BJ (cell line): ENCODE results near the gene DIP2C. TPM values are rescaled to one million over a fixed set of nuclear protein-coding genes. Genes with fewer than 3 reads are reported as not detected.

Experiments
- CTCF ChIA-PET: fragments of 350-600 bp; formaldehyde crosslinking; extraction: SDS; loops from one replicate; lab custom pipeline; 2021; ENCODE audit warnings: antibody characterized with exemption, inconsistent platforms; lab: Yijun Ruan, JAX
- POLR2A ChIA-PET: fragments of 300-600 bp; sonication (Branson Sonifier 250); formaldehyde crosslinking; extraction: SDS; loops from one replicate; lab custom pipeline; 2021; ENCODE audit warnings: antibody characterized with exemption; lab: Charles Lee
- DNase-seq: peaks from one replicate; pipeline ENCODE4 v3.0.0-alpha.2; 2011; ENCODE audit warnings: low read depth
- H3K27me3 ChIP-seq: 2 replicates; pipeline ENCODE4 v1.6.0; 2011; ENCODE audit warnings: low read length; ENCODE audit not compliant: control insufficient read depth, insufficient read depth
- H3K36me3 ChIP-seq: 2 replicates; pipeline ENCODE4 v1.5.1; 2011; ENCODE audit warnings: low read length; ENCODE audit not compliant: control insufficient read depth, insufficient read depth
- H3K4me3 ChIP-seq: 2 replicates; pipeline ENCODE4 v1.5.1; 2011; ENCODE audit warnings: low read depth, mild to moderate bottlenecking, control low read depth, low read length
- polyA plus RNA-seq: library from polyadenylated mRNA; depleted of rRNA; stranded (reverse); fragments of >200 nt; gene quantifications from 2 replicates; pipeline ENCODE4 v1.2.3, GENCODE V29; 2011
- TF ChIP-seq, protein P1 (sequence below): IDR thresholded peaks from 2 replicates; pipeline ENCODE4 v1.5.1; 2011; ENCODE audit warnings: low read depth, mild to moderate bottlenecking, control low read depth, inconsistent platforms, low read length, moderate library complexity; ENCODE audit not compliant: insufficient read depth

Gene DIP2C
- polyA plus RNA-seq, 1 experiment: 9.3 TPM

GRCh38 chr10:624312-624604, 65.2 kb downstream of the DIP2C start:
- H3K27me3 ChIP-seq: no peaks in the 10 kb centered on the region
- H3K36me3 ChIP-seq: no peaks in the 10 kb centered on the region; the same call in 1 of the 2 replicates
- TF ChIP-seq, protein P1, sequence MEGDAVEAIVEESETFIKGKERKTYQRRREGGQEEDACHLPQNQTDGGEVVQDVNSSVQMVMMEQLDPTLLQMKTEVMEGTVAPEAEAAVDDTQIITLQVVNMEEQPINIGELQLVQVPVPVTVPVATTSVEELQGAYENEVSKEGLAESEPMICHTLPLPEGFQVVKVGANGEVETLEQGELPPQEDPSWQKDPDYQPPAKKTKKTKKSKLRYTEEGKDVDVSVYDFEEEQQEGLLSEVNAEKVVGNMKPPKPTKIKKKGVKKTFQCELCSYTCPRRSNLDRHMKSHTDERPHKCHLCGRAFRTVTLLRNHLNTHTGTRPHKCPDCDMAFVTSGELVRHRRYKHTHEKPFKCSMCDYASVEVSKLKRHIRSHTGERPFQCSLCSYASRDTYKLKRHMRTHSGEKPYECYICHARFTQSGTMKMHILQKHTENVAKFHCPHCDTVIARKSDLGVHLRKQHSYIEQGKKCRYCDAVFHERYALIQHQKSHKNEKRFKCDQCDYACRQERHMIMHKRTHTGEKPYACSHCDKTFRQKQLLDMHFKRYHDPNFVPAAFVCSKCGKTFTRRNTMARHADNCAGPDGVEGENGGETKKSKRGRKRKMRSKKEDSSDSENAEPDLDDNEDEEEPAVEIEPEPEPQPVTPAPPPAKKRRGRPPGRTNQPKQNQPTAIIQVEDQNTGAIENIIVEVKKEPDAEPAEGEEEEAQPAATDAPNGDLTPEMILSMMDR: no peak
- POLR2A ChIA-PET: no interaction called here
- H3K4me3 ChIP-seq: no peak overlapping the region
- DNase-seq: no peak
- CTCF ChIA-PET: interaction anchor here (0.9 kb wide), 1 partner anchor 26 kb away, joined by 3 read pairs; no protein-coding TSS in a partner anchor

DNA sequence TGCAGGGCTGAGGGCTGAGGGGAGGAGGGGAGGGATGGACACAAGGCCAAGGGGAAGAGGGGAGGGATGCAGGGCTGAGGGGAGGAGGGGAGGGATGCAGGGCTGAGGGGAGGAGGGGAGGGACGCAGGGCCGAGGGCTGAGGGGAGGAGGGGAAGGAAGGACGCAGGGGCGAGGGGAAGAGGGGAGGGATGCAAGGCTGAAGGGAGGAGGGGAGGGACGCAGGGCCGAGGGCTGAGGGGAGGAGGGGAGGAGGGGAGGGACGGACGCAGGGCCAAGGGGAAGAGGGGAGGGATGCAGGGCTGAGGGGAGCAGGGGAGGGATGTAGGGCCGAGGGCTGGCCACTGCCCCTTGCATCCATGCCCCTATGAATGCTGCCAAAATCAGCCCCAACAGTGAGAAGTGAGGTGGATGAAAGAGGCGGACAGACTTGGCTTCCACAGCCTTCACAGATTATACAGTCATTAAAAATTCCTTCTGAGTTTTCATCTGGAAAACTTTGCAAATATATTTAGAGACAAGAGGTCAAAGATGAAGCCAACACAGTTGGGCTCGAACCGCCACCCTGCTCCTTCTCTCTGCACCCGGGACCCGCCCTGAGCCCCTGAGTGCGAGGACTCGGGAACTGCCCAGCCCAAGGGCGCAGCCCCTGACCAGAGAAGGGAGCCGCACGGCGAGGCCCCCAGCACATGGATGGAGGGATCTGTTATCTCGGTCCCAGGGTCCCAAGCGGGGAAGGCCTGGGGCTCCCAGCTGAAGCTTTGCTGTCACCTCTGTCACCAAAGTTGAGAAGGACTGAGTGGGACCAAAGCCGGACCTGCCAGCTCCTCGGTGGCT, 65.8 kb downstream of the DIP2C start:
- ChIA-PET POLR2A (no interaction called here), CTCF (interaction anchor here (0.9 kb wide), 1 partner anchor 26 kb away, joined by 3 read pairs; no protein-coding TSS in a partner anchor)
- no peak for DNase-seq
- H3K4me3 ChIP-seq: no peak overlapping the region
- no peaks in the 10 kb centered on the region; the same call in 1 of the 2 replicates for H3K36me3 ChIP-seq
- no peaks in the 10 kb centered on the region for H3K27me3 ChIP-seq
- TF ChIP-seq, protein P1: no peak

- TF ChIP-seq, protein P1: no peak
- POLR2A ChIA-PET: interaction anchor here (0.6 kb wide), 1 partner anchor 25 kb away, joined by 3 read pairs; no protein-coding TSS in a partner anchor
- Histone ChIP-seq H3K36me3 (no peaks in the 10 kb centered on the region; the same call in 1 of the 2 replicates), H3K4me3 (no peak overlapping the region), H3K27me3 (no peaks in the 10 kb centered on the region)
- DNase-seq: no peak
- CTCF ChIA-PET: no interaction called here
These were observed 66.5 kb downstream of the DIP2C start for GRCh38 chr10:623014-623413.

- Histone ChIP-seq H3K4me3 (no peak overlapping the region), H3K36me3 (no peaks in the 10 kb centered on the region; the same call in 1 of the 2 replicates), H3K27me3 (no peaks in the 10 kb centered on the region)
- POLR2A ChIA-PET: interaction anchor here (0.6 kb wide), 1 partner anchor 24 kb away, joined by 3 read pairs; no protein-coding TSS in a partner anchor
- DNase-seq: no peak
- CTCF ChIA-PET: no interaction called here
- TF ChIP-seq, protein P1: no peak
These were observed 67.3 kb downstream of the DIP2C start for GRCh38 chr10:621981-622740.

- H3K36me3 ChIP-seq: no peaks in the 10 kb centered on the region; the same call in 1 of the 2 replicates
- H3K4me3 ChIP-seq: no peak overlapping the region
- no peak for DNase-seq
- ChIA-PET CTCF (no interaction called here), POLR2A (no interaction called here)
- no peaks in the 10 kb centered on the region for H3K27me3 ChIP-seq
- TF ChIP-seq, protein P1: no peak
These were observed 68.0 kb downstream of the DIP2C start for GRCh38 chr10:621513-621912.
